8988T (cell line): ENCODE data around the gene RANBP3.
"Not testable (repeated sequence)": the region's sequence is repeated elsewhere in the genome, so short reads cannot be mapped to it uniquely, and the experiment has no call there.

Source experiments
- DNase-seq: peaks from one replicate; pipeline ENCODE4 v3.0.0; 2011

The RANBP3 gene

GRCh38 chr19:5963855-5964254 is 14.1 kb downstream of the RANBP3 start:
- DNase-seq: no peak

GRCh38 chr19:5963259-5963658 is 14.7 kb downstream of the RANBP3 start:
- DNase-seq: not testable (repeated sequence)

DNA sequence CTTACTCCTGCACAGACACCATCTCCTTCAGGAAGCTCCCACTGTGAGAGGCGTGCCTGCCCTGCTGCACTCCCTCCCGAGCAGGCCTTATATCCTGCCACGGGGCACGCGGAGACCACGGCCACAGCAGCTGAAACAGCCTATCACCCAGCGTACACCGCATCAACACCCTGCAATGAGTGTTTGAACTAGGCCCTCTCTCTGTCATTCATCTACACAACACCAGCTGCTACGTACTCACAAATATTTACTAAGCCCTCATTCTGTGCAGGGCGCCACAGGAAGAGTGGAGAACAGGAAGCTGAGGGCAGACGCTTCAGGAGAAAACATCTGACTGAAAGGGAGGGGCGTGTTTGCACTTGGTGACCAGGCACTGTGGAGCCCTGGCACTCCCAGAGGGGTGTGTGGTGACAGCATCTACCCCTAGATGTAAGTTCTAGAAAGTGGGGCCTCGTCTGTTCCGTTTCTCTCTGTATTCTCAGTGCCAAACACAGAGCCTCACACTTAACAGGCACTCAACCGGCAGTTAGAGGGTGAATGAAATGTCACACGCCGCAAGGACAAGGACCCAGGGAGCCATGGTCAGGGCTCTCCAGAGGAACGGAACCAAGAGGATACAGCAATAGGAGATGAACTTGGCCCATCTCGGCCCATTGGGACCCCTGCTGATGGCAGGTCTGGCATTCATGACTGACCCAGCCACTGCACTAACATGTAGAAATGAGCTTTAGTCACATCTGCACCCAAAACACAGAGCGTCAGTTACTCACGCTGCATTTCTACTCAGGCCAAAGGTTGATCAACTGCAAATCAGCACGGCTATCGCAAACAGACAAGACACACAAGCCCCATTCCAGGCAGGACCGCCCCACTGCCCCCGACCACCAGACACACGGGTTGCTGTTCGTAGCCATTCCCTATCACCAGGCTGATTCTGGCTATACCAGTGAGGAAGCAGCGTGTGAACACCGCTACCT is 15.7 kb downstream of the RANBP3 start:
- DNase-seq: peak; percentile 50

DNA sequence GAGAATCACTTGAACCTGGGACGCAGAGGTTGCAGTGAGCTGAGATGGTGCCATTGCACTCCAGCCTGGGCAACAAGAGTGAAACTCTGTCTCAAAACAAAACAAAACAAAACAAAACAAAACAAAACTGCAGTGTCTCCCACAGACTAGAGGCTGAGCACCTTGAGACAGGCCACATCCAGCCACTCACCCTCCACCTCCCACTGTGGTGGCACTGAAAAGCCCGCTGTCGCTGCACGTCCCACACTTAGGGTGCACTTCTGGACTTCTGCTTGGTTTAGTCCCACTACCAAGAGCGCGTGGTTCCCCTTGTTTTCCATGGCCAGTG is 16.3 kb downstream of the RANBP3 start:
- DNase-seq: not testable (repeated sequence)

DNA sequence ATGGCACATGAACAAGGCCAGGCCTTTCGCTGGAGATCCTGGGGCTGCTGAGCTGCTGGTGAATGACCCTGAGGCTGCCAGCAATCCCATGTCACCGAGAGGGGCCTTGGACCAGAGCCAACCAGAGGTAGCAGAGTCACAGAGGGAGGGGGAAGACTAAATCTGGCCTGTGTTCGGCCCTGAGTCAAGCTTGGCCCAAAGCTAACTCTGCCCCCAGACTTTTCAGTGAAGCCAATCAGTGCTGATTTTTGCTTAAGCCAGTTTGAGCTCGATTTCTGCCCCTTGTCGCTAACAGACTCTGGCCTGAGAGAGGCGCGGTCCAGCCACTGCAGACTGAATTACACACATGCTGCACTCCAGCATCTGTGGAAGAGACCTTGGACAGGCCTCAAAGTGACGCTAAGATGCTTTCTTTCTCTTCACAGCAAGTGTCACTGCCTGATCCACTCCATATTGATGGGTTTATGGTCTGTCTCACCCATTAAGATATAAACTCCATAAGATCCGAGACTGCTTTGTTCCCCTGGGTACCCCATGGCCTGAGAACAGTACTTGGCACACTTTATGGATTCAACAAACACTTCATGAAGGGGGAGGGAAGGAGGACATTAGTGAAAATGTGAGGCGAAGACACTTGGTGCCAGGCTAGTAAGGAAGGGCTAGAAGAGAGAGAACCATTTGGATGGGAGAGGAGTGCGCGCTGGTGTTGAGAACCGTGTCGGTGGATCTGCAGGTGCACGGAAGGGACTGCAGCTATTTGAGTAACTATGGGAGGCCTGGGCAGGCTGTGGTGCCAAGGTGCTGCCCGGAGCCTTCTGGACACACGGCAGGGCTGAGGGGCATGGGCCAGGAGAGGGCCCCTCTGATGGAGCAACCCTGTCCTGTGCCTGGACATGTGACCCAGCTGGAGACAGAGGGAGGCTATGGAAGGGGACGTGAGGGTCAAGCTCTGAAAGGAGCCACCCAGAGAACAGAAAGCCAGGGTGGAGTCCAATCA is 17.6 kb downstream of the RANBP3 start:
- no peak for DNase-seq

- DNase-seq: no peak
Observed at GRCh38 chr19:5959260-5960004, 18.5 kb downstream of the RANBP3 start.

- no peak for DNase-seq
Observed at GRCh38 chr19:5958851-5959122, 19.2 kb downstream of the RANBP3 start.

GRCh38 chr19:5958074-5958850 is 19.7 kb downstream of the RANBP3 start:
- DNase-seq: no peak

DNA sequence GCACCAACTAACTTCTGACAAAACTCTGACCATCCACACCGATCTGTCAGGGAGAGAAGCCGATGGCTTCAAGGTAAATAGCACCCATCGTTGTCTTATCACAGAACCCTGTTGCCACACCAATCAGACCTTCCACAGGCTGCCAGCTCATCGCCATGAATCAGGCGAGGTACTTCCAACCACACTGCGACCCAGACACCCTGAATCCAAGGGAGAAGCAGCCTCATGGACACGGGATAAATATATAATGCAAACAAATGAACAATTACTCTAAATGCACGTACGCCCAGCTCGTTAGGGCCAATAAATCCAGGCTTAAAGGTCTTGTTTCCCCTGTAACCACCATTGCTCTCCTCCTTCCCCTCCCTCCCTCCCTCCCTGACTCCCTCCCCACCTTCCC is 20.8 kb downstream of the RANBP3 start:
- DNase-seq: no peak

DNA sequence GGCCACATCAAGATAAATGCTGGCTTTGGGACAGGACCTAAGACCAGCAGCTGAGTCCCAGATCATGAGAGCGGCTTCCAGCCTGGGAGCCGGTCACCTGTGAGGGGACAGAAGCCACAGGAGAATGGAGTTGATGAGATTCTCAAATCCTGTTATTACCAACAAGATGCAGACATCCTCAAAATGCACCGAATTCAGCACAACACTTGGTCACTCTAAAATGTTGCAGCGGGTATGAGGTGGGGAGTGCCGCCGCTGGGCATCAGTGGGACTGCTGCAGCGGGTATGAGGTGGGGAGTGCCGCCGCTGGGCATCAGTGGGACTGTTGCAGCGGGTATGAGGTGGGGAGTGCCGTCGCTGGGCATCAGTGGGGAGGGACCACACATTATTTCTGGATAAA is 21.2 kb downstream of the RANBP3 start:
- DNase-seq: no peak

- no peak for DNase-seq
Observed at GRCh38 chr19:5956323-5956722, 21.6 kb downstream of the RANBP3 start.

DNA sequence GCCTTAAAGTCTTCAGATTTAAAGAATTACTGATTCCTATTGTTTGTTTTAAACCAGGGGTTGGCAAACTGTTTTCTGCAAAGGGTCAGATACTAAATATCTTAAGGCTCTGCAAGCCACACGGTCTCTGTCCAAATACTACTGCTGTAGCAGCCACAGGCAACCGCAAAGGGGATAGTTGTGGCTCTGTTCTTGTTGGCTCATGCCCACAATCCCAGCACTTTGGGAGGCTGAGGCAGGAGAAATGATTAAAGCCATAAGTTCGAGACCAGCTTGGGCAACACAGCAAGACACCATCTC is 22.4 kb downstream of the RANBP3 start:
- no peak for DNase-seq

- DNase-seq: no peak
Observed at GRCh38 chr19:5954293-5954692, 23.6 kb downstream of the RANBP3 start.

DNA sequence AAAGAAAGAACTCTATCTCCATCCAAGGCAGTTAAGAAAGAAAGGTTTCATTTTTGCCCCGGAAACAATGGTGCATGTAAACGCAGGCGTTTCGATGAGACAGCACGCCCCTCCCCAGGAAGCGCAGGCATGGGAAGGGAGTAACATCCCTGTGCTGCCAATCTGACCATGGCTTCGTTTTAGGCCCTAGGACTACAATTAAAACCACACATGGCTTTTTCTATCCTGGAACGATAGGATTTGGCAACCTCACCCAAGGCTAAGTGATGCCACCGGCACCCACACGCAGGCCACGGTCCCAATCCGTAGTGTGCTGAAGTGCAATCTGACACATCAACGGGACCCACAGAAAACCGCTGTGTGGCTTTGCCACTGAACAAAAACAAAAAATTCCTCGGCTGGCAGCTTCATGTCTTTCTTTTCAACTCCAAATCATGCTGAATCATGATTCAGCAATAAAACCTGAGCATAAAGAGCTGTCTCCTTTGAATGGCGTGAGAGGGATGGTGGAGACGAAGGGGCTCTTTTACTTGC is 24.2 kb downstream of the RANBP3 start:
- DNase-seq: no peak

DNA sequence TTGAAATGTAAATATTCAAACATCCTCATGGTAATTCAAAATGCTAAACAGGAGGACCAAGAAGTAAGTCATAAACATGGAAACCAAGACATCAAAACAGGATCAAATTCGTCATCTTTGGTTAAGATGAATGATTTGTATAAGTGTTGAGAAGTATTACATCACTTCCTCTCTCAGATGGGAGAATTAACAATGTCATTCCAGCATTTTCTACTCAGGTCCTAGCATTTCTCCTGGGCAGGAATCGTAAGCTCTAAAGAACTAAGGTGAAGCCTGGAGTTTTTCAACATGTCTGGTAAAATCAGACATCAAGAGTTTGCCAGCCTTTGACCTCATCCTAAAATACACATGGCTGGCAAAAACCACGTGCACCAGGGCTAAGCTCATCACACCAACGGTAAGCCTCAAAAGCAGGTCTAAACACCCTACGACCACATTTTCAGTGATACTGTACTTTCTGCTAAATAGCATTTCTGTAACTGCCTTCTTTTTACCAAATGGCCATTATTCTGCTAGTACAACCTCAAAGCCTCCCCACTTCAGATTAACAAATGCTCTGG is 24.8 kb downstream of the RANBP3 start:
- no peak for DNase-seq

GRCh38 chr19:5952193-5953029 is 25.5 kb downstream of the RANBP3 start:
- no peak for DNase-seq

DNA sequence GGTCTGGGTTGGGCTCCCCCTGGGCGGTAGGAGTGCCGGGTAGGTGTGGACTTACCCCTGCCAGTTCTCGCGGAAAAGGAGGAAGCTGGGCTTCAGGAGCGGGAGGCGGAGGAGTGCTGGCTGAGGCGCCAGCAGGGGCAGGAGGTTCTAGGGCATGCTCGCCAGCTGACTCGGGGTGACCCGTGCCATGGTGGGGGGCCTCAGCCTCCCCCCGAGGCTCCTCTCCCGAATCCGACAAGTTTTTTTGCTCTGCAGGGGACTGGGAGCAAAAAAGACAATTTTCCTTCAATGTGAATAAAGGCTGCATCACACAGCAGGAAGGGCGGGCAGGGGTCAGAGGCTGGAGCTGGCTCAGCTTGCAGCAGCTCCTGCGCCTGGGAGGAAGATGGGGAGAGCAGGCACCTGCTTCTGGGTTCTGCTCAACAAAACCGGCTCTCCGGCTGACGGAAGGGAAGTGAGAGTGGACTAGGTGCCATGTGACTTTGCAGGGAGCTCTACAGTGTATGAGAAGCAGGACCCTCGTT is 26.5 kb downstream of the RANBP3 start:
- no peak for DNase-seq

GRCh38 chr19:5950741-5951140 is 27.2 kb downstream of the RANBP3 start:
- no peak for DNase-seq

DNA sequence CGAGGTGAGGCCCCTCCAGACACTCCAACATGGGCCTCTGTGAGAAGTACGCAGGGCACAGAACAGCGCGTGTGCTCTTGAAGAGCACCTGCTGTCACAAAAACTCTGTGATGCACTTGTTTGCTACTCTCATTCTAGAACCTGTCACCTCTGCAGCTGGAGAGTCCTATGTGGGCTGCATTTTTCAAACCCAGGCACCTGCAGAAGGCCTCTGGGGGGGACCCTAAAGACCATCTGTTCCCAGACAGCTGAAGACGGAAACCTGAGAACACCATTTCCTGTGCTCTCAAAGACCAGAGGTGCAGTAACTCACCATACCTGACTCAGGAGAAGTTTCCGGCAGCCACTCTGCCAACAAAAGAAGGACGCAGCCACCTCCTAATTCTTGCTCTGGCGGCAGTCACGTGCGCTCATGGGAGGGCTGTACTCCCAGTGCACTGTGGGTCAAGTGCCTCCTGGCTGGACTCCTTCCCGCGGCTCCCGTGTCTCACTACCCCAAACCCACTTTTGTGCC is 28.1 kb downstream of the RANBP3 start:
- DNase-seq: no peak

- no peak for DNase-seq
Observed at GRCh38 chr19:5948752-5949564, 29.0 kb downstream of the RANBP3 start.
